ENCODE results near the gene SFMBT2.

Gene SFMBT2

GRCh38 chr10:7426349-7426748 lies 15.5 kb upstream of the SFMBT2 start:
- no peak for DNase-seq (ENCODE audit: low read depth in 2 of 2, low spot score in 1 of 2)

DNA sequence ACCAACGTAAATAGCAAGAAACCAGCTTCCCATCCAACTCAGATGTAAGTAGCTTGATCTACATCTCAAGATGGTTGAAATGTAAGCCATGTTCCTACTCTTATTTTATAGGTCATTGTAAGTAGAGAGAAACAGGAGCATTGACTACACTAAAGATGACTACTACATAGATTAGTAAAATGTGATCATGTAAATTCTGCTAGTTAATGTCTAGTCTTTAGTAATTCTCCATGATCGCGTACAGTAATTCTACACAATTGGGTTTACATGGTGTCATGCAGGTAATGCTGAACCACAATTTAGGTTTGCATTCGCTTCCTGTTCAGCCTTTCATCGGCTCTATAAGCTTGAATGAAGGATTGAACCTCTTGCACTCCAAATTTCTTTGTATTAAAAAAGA lies 14.9 kb upstream of the SFMBT2 start:
- DNase-seq (ENCODE audit: low read depth in 2 of 2, low spot score in 1 of 2), result no peak

GRCh38 chr10:7424919-7425318 lies 14.1 kb upstream of the SFMBT2 start:
- no peak for DNase-seq (ENCODE audit: low read depth in 2 of 2, low spot score in 1 of 2)

DNA sequence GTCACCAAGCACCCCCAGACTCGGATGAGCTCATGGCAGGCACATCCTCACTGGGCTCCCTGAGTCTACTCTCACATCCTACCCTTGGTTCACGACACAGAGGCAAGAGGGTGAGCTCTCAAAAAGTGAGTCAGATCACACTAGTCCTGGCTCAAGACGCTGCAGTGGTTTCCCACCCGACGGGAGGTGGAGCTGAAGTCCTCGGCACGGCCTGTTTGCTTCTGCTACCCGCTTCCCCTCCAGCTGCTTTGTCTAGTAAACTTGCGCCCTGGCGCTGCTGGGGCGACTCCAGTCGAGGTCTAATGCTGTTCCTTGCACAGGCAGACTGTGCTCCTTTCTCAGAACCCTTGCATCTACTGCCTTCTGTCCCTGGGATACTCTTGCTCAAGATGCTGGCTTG lies 13.5 kb upstream of the SFMBT2 start:
- DNase-seq (ENCODE audit: low read depth in 2 of 2, low spot score in 1 of 2), result no peak

- no peak for DNase-seq (ENCODE audit: low read depth in 2 of 2, low spot score in 1 of 2)
Measured at GRCh38 chr10:7423521-7423920, 12.7 kb upstream of the SFMBT2 start.

DNA sequence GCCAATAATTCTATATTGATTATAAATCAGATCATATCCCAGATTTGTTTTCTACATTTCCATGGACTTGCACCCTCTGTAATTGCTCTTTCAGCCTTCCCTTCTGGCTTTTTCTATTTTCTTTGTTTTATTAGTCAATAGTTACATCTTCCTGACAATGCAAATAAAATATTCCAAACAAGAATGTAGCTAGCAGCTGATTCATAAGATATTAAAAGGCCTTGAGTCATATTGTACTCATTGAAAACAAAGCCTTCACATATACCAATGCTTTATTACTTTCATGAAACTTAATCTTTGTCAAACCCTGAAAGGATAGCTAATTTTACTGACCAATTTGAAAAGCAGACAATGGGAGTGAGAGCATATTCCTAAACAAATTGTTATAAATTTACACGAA lies 10.7 kb upstream of the SFMBT2 start:
- DNase-seq (ENCODE audit: low read depth in 2 of 2, low spot score in 1 of 2), result no peak

DNA sequence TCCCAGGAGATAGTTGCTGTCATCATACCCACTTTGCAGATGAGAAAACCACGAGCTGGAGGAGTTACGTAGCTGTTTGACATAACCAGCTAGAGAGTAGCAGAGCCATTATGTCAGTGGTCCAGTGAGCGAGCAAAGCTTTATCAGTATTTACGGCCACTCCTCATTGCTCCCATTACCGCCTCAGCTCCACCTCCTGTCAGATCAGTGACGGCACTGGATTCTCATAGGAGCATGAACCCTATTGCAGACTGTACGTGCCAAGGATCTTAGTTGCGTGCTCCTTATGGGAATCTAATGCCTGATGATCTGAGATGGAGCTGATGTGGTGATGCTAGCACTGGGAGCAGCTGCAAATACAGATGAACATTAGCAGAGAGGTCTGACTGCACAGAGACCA lies 9.2 kb upstream of the SFMBT2 start:
- no peak for DNase-seq (ENCODE audit: low read depth in 2 of 2, low spot score in 1 of 2)

- DNase-seq (ENCODE audit: low read depth in 2 of 2, low spot score in 1 of 2), result no peak
Measured at GRCh38 chr10:7417807-7418206, 7.0 kb upstream of the SFMBT2 start.

DNA sequence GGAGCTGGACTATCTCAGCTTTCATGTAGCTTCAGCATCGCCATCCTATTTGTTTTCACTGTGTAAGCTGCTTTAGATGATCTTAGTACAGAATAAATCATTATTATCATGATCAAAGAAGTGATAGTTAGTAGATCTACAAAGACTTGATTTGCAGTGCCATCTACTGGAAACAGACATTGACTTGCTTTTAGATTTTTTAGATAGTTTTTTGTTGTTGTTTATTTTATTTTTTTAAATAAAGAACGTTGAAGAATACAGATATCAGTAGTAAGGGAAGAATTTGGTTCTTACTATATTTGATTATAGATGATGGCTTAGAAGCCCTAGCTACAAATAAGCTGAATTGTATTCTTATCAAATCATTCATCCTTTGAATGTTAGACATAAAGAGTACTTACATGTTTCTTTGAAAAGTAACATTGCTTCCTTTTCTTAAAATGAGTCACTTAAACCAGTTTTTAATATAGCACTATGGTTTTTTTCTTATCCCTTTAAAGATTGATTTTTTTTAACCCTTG lies 6.3 kb upstream of the SFMBT2 start:
- no peak for DNase-seq (ENCODE audit: low read depth in 2 of 2, low spot score in 1 of 2)

DNA sequence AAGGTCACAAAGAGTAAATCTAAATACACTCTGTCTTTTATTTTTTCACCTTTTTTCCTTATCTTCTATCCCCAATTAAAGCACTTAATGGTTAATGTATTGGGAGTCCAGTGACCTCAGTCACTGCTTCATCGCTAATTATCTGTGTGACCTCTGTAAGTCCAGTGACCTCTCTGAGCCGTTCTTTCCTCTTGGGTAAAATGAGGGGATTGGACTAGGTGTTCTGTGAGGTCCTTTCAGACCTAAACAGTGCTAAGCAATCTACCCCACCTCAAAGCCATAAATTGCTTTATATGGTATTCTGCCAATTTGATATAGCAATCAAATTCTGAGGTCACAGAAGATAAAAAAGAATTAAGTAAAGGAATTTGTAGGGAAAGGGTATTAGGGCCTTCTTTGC lies 3.9 kb upstream of the SFMBT2 start:
- no peak for DNase-seq (ENCODE audit: low read depth in 2 of 2, low spot score in 1 of 2)

GRCh38 chr10:7412928-7413282 lies 2.1 kb upstream of the SFMBT2 start:
- DNase-seq (ENCODE audit: low read depth in 2 of 2, low spot score in 1 of 2), result no peak

DNA sequence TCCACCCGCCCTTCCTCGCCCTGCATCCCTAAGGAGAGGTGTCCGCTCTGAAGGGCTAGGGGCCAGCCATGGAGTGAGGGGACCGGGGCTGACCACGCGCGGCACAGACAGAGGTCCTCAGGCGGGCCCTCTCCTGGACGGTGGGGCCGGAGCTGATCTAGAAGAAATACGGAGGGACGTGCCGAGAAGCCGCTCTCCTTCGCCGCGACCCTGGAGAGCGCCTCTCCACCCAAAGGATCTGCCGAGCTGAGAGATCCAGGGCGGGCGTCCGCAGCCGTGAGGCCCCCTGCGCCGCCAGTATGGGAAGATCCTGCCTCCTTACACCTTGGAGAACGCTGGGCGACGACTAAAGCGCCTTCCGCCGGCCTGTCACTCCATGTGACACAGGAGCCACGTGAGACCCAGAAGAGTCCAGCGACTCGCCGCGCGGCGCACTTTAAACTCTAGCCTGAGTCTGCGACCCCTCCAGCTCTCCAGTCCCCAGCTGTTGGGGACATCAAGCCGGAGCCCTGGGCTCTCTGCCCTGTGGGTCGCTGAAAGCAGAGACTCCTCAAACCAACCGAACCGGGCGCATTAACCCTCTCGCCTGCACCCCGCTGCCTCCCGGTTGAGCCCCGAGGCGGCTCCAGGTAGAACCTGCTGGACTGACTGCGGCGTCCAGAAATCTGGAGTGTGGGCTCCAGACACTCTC lies 1.5 kb upstream of the SFMBT2 start:
- DNase-seq (ENCODE audit: low read depth in 2 of 2, low spot score in 1 of 2), result no peak

DNA sequence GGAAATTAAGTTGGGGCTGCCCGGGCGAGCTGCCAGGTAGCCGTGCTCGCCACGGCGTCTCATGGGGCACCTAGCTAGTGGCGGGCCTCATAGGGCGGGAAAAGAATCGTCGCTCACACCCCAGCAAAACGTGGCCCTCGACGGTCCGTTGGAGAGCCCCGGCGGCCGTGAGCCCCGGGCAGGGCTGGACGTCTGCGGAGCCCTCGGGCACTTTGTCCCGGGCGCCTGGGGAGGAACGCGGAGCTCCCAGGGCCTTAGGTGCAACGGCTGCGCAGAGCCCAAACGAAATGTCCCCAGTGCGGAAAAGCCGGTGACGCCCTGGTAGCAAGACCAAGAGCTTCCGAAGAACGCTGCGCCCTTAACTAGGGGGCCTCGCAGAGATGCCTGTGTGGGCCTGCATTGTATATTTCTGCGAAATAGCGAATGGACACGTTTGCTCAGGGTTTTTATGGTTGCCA lies 866 bp upstream of the SFMBT2 start:
- DNase-seq (ENCODE audit: low read depth in 2 of 2, low spot score in 1 of 2), result peak in 1 of 2 donors; percentile 5

GRCh38 chr10:7410301-7410861 lies 453 bp downstream of the SFMBT2 start:
- peak in 1 of 2 donors; percentile 10 for DNase-seq (ENCODE audit: low read depth in 2 of 2, low spot score in 1 of 2)

- DNase-seq (ENCODE audit: low read depth in 2 of 2, low spot score in 1 of 2), result no peak
Measured at GRCh38 chr10:7409732-7410168, 1.1 kb downstream of the SFMBT2 start.

GRCh38 chr10:7409045-7409731 lies 1.6 kb downstream of the SFMBT2 start:
- DNase-seq (ENCODE audit: low read depth in 2 of 2, low spot score in 1 of 2), result peak in 1 of 2 donors; percentile 14

DNA sequence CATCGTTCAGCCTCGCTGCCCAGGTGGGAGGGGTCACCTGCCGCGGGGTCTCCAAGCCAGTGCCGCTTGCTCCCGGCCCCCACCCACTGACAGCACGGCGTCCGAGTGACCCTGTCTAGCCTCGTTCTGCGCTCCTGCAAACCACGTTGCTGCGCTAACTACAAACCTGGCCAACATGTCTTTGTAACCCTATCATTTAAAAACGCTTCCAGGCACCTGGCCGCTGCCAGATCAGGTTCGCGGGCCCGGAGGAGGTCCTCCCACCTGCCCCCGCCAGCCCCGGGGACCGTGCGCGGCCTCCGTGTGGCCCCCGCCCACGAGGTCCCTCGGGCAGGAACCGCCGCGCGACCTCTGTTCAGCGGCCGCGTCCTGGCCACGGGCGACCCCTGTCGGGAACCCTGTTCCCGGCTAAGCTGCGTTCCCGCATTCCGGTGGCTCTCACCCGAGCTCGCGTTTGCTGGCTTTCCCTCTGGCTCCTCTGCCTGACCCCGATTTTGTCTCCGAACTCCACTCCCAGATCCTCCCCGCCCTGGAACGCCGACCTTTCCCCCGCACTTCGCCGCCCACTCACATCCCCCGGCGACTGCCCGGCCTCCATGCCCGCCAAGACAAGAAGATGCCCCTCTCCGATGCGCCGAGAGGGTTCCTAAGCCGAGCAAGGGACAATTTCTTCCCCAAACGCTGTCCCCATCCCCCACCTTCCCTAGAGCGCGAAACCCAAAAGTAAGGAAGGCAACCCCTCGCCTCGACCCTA lies 2.4 kb downstream of the SFMBT2 start:
- DNase-seq (ENCODE audit: low read depth in 2 of 2, low spot score in 1 of 2), result peak in 1 of 2 donors; percentile 12

- peak in 1 of 2 donors; percentile 21 for DNase-seq (ENCODE audit: low read depth in 2 of 2, low spot score in 1 of 2)
Measured at GRCh38 chr10:7407368-7408290, 3.2 kb downstream of the SFMBT2 start.

GRCh38 chr10:7406712-7407333 lies 4.0 kb downstream of the SFMBT2 start:
- no peak for DNase-seq (ENCODE audit: low read depth in 2 of 2, low spot score in 1 of 2)

GRCh38 chr10:7405637-7406036 lies 5.2 kb downstream of the SFMBT2 start:
- no peak for DNase-seq (ENCODE audit: low read depth in 2 of 2, low spot score in 1 of 2)

Measured in stimulated activated CD8-positive, alpha-beta memory T cell treated with anti-CD3 and anti-CD28 coated beads, Interleukin-4, amount 100 ng/mL, for 4 hours (primary cell).